CD4-positive, alpha-beta memory T cell (primary cell): Measurements from ENCODE around the gene LHFPL6. TPM values are rescaled to one million over a fixed set of nuclear protein-coding genes. Genes with fewer than 3 reads are reported as not detected.

Experiments used
- CTCF ChIA-PET: fragments of 350-600 bp; sonication (Branson Sonifier 250); formaldehyde crosslinking; loops from one replicate; lab custom pipeline; 2021; ENCODE audit warnings: inconsistent platforms; ENCODE audit not compliant: partially characterized antibody; lab: Charles Lee
- POLR2A ChIA-PET: fragments of 350-600 bp; sonication (Branson Sonifier 250); formaldehyde crosslinking; loops from one replicate; lab custom pipeline; 2021; ENCODE audit not compliant: partially characterized antibody; lab: Charles Lee
- DNase-seq, 5 donors: peaks; one replicate each; pipeline versions ENCODE4 v3.0.0 to v3.0.0-alpha.2; 2020 to 2022; ENCODE audit warnings: mixed read lengths in 1 of 5
- H3K27ac ChIP-seq: one replicate; pipeline ENCODE4 v1.7.0; 2013; ENCODE audit warnings: low read depth, low read length
- H3K27me3 ChIP-seq: 2 replicates; pipeline ENCODE4 v1.7.0; 2013; ENCODE audit warnings: mild to moderate bottlenecking, low read length, moderate library complexity; ENCODE audit not compliant: insufficient read depth
- H3K36me3 ChIP-seq: 2 replicates; pipeline ENCODE4 v1.7.0; 2013; ENCODE audit warnings: mild to moderate bottlenecking, low read length, moderate library complexity; ENCODE audit not compliant: insufficient read depth
- H3K4me1 ChIP-seq: 2 replicates; pipeline ENCODE4 v1.7.0; 2013; ENCODE audit warnings: mild to moderate bottlenecking, low read length, moderate library complexity; ENCODE audit not compliant: insufficient read depth
- H3K4me3 ChIP-seq, 2 donors: one replicate each; pipeline ENCODE4 v1.7.0; 2013; ENCODE audit warnings: low read length in 2 of 2, mild to moderate bottlenecking in 1 of 2
- H3K9me3 ChIP-seq, 2 donors: one replicate each; pipeline ENCODE4 v1.7.0; 2013; ENCODE audit warnings: low read length in 2 of 2, control low read depth in 1 of 2; ENCODE audit not compliant: control insufficient read depth in 1 of 2
- H3K27ac Mint-ChIP-seq, 7 donors: one replicate each; pipeline ENCODE4 v1.8.0; 2020 to 2021; ENCODE audit warnings: mixed read lengths in 7 of 7, mild to moderate bottlenecking in 6 of 7, inconsistent platforms in 3 of 7, moderate library complexity in 3 of 7
- H3K27me3 Mint-ChIP-seq, 2 donors: one replicate each; pipeline ENCODE4 v1.8.0; 2020 to 2021; ENCODE audit warnings: mixed read lengths in 2 of 2
- H3K36me3 Mint-ChIP-seq, 2 donors: one replicate each; pipeline ENCODE4 v1.8.0; 2020 to 2021; ENCODE audit warnings: mixed read lengths in 2 of 2, inconsistent platforms in 1 of 2, mild to moderate bottlenecking in 1 of 2
- H3K4me1 Mint-ChIP-seq, 4 donors: one replicate each; pipeline ENCODE4 v1.8.0; 2020 to 2021; ENCODE audit warnings: mixed read lengths in 4 of 4, mild to moderate bottlenecking in 1 of 4
- H3K4me3 Mint-ChIP-seq, 8 donors: one replicate each; pipeline ENCODE4 v1.8.0; 2020 to 2021; ENCODE audit warnings: mixed read lengths in 8 of 8, mild to moderate bottlenecking in 7 of 8, moderate library complexity in 6 of 8, inconsistent platforms in 3 of 8
- H3K9me3 Mint-ChIP-seq, 8 donors: one replicate each; pipeline ENCODE4 v1.8.0; 2020 to 2021; ENCODE audit warnings: mixed read lengths in 8 of 8, mild to moderate bottlenecking in 5 of 8, inconsistent platforms in 3 of 8, moderate library complexity in 1 of 8
- intact Hi-C: fragments of 100-400 bp; cut with micrococcal nuclease; formaldehyde crosslinking; loops from one replicate; pipeline ENCODE4 v1.15.1; 2023
- polyA plus RNA-seq, 2 donors: library from polyadenylated mRNA; unstranded; fragments of 300-500 nt; fragmentation: Illumina TruSeq; gene quantifications; one replicate each; pipeline ENCODE4 v1.2.3, GENCODE V29; 2021
- total RNA-seq, 2 experiments: library from RNA; stranded (reverse); gene quantifications; one replicate each; pipeline ENCODE4 v1.2.3, GENCODE V29; 2021

Gene LHFPL6
- total and polyA plus RNA-seq, 4 experiments from 2014 or later, result 0.16 TPM; not detected in 3

GRCh38 chr13:39527961-39528660 lies 74.9 kb downstream of the LHFPL6 start:
- Histone ChIP-seq H3K36me3 (no peaks in the 10 kb centered on the region), H3K4me3 (no peak overlapping the region), H3K27ac (no peak overlapping the region), H3K9me3 (no peaks in the 10 kb centered on the region), H3K4me1 (no peaks in the 10 kb centered on the region), H3K27me3 (no peaks in the 10 kb centered on the region)
- peaks cover 4 to 11% of the 10 kb centered on the region in 2 donors for H3K27me3 Mint-ChIP-seq
- CTCF ChIA-PET, result no interaction called here
- H3K4me1 Mint-ChIP-seq, result no peaks in the 10 kb centered on the region
- intact Hi-C loops, result no loop called here
- H3K36me3 Mint-ChIP-seq, result no peaks in the 10 kb centered on the region
- DNase-seq, result no peak
- no peak overlapping the region for H3K27ac Mint-ChIP-seq
- POLR2A ChIA-PET, result no interaction called here
- H3K4me3 Mint-ChIP-seq, result no peak overlapping the region
- H3K9me3 Mint-ChIP-seq, result peaks cover 0 to 2% (median 0%) of the 10 kb centered on the region in 8 donors

- ChIA-PET POLR2A (no interaction called here), CTCF (no interaction called here)
- H3K27me3 Mint-ChIP-seq, result peaks cover 2 to 11% of the 10 kb centered on the region in 2 donors
These were observed 75.7 kb downstream of the LHFPL6 start for GRCh38 chr13:39527301-39527700.

GRCh38 chr13:39526499-39526898 lies 76.5 kb downstream of the LHFPL6 start:
- Histone ChIP-seq H3K27ac (no peak overlapping the region), H3K27me3 (no peaks in the 10 kb centered on the region), H3K9me3 (no peaks in the 10 kb centered on the region), H3K4me1 (no peaks in the 10 kb centered on the region), H3K36me3 (no peaks in the 10 kb centered on the region), H3K4me3 (no peak overlapping the region)
- Mint-ChIP-seq H3K27me3 (peaks cover 4 to 11% of the 10 kb centered on the region in 2 donors), H3K36me3 (no peaks in the 10 kb centered on the region), H3K9me3 (peaks cover 0 to 2% (median 0%) of the 10 kb centered on the region in 8 donors), H3K4me3 (no peak overlapping the region), H3K27ac (no peak overlapping the region), H3K4me1 (no peaks in the 10 kb centered on the region)
- ChIA-PET CTCF (no interaction called here), POLR2A (no interaction called here)
- intact Hi-C loops, result no loop called here
- no peak for DNase-seq

More at GRCh38 chr13:39527301-39527700, 75.7 kb downstream of the LHFPL6 start:
- Mint-ChIP-seq H3K4me1 (no peaks in the 10 kb centered on the region), H3K36me3 (no peaks in the 10 kb centered on the region), H3K27ac (no peak overlapping the region), H3K4me3 (no peak overlapping the region), H3K9me3 (peaks cover 0 to 2% (median 0%) of the 10 kb centered on the region in 8 donors)
- Histone ChIP-seq H3K27ac (no peak overlapping the region), H3K9me3 (no peaks in the 10 kb centered on the region), H3K4me1 (no peaks in the 10 kb centered on the region), H3K36me3 (no peaks in the 10 kb centered on the region), H3K4me3 (no peak overlapping the region), H3K27me3 (no peaks in the 10 kb centered on the region)
- intact Hi-C loops, result no loop called here
- DNase-seq, result no peak

GRCh38 chr13:39525506-39525905 lies 77.5 kb downstream of the LHFPL6 start:
- Mint-ChIP-seq H3K36me3 (no peaks in the 10 kb centered on the region), H3K9me3 (peaks cover 0 to 2% (median 0%) of the 10 kb centered on the region in 8 donors), H3K27ac (no peak overlapping the region), H3K4me1 (no peaks in the 10 kb centered on the region), H3K4me3 (no peak overlapping the region), H3K27me3 (peaks cover 4 to 11% of the 10 kb centered on the region in 2 donors)
- no peaks in the 10 kb centered on the region for H3K27me3 ChIP-seq
- DNase-seq, result no peak
- H3K4me3 ChIP-seq, result no peak overlapping the region
- H3K4me1 ChIP-seq, result no peaks in the 10 kb centered on the region
- intact Hi-C loops, result no loop called here
- ChIA-PET CTCF (no interaction called here), POLR2A (no interaction called here)
- no peak overlapping the region for H3K27ac ChIP-seq
- no peaks in the 10 kb centered on the region for H3K36me3 ChIP-seq
- no peaks in the 10 kb centered on the region for H3K9me3 ChIP-seq

- H3K4me1 Mint-ChIP-seq, result no peaks in the 10 kb centered on the region
- H3K27me3 ChIP-seq, result no peaks in the 10 kb centered on the region
- ChIA-PET CTCF (no interaction called here), POLR2A (no interaction called here)
- no peak for DNase-seq
- no peaks in the 10 kb centered on the region for H3K36me3 ChIP-seq
- H3K4me3 Mint-ChIP-seq, result no peak overlapping the region
- intact Hi-C loops, result no loop called here
- H3K27ac ChIP-seq, result no peak overlapping the region
- peaks cover 0 to 2% (median 0%) of the 10 kb centered on the region in 8 donors for H3K9me3 Mint-ChIP-seq
- H3K27me3 Mint-ChIP-seq, result peaks cover 4 to 11% of the 10 kb centered on the region in 2 donors
- no peak overlapping the region for H3K4me3 ChIP-seq
- no peaks in the 10 kb centered on the region for H3K4me1 ChIP-seq
- H3K27ac Mint-ChIP-seq, result no peak overlapping the region
- H3K36me3 Mint-ChIP-seq, result no peaks in the 10 kb centered on the region
- H3K9me3 ChIP-seq, result no peaks in the 10 kb centered on the region
These were observed 78.2 kb downstream of the LHFPL6 start for GRCh38 chr13:39524795-39525194.

GRCh38 chr13:39522329-39522728 lies 80.7 kb downstream of the LHFPL6 start:
- no peaks in the 10 kb centered on the region for H3K4me1 Mint-ChIP-seq
- no peak overlapping the region for H3K27ac Mint-ChIP-seq
- peaks cover 2 to 6% of the 10 kb centered on the region in 2 donors for H3K27me3 Mint-ChIP-seq
- no peaks in the 10 kb centered on the region for H3K27me3 ChIP-seq
- no peaks in the 10 kb centered on the region for H3K36me3 Mint-ChIP-seq
- H3K27ac ChIP-seq, result no peak overlapping the region
- no peaks in the 10 kb centered on the region for H3K9me3 ChIP-seq
- no peak for DNase-seq
- H3K9me3 Mint-ChIP-seq, result peaks cover 0 to 2% (median 0%) of the 10 kb centered on the region in 8 donors
- intact Hi-C loops, result no loop called here
- no peaks in the 10 kb centered on the region for H3K4me1 ChIP-seq
- H3K4me3 Mint-ChIP-seq, result no peak overlapping the region
- H3K4me3 ChIP-seq, result no peak overlapping the region
- H3K36me3 ChIP-seq, result no peaks in the 10 kb centered on the region
- CTCF ChIA-PET, result no interaction called here
- POLR2A ChIA-PET, result no interaction called here

GRCh38 chr13:39521701-39522100 lies 81.3 kb downstream of the LHFPL6 start:
- intact Hi-C loops, result no loop called here
- no peaks in the 10 kb centered on the region for H3K36me3 Mint-ChIP-seq
- H3K4me3 Mint-ChIP-seq, result no peak overlapping the region
- ChIA-PET CTCF (no interaction called here), POLR2A (no interaction called here)
- H3K4me1 Mint-ChIP-seq, result no peaks in the 10 kb centered on the region
- H3K36me3 ChIP-seq, result no peaks in the 10 kb centered on the region
- H3K9me3 Mint-ChIP-seq, result peaks cover 0 to 2% (median 0%) of the 10 kb centered on the region in 8 donors
- no peak overlapping the region for H3K27ac Mint-ChIP-seq
- peaks cover 2 to 6% of the 10 kb centered on the region in 2 donors for H3K27me3 Mint-ChIP-seq
- no peaks in the 10 kb centered on the region for H3K27me3 ChIP-seq
- no peak overlapping the region for H3K4me3 ChIP-seq
- H3K4me1 ChIP-seq, result no peaks in the 10 kb centered on the region
- no peak for DNase-seq
- H3K27ac ChIP-seq, result no peak overlapping the region
- no peaks in the 10 kb centered on the region for H3K9me3 ChIP-seq
